Measurements from ENCODE around the gene FOS. TPM values are rescaled to one million over a fixed set of nuclear protein-coding genes. Genes with fewer than 3 reads are reported as not detected.

The FOS gene
- total and polyA plus RNA-seq, 4 donors = 13.2 to 82.7 (median 20.0) TPM

GRCh38 chr14:75244121-75244520 is 34.5 kb upstream of the FOS start:
- 96% methylated on average over 5 of the region's 5 CpGs for WGBS

GRCh38 chr14:75246546-75247285 is 31.9 kb upstream of the FOS start:
- H3K4me1 ChIP-seq (ENCODE audit: control insufficient read depth in 4 of 4, insufficient read depth in 4 of 4, low read length in 3 of 4) = peaks cover 4 to 19% (median 11%) of the 10 kb centered on the region in 4 donors
- H3K27me3 ChIP-seq (ENCODE audit: control insufficient read depth in 4 of 4, insufficient read depth in 4 of 4, low read length in 3 of 4) = no peaks in the 10 kb centered on the region
- H3K4me3 ChIP-seq (ENCODE audit: low read depth in 1 of 3, low read length in 3 of 3) = no peak overlapping the region
- no peaks in the 10 kb centered on the region for H3K36me3 ChIP-seq (ENCODE audit: control insufficient read depth in 4 of 4, insufficient read depth in 3 of 4, low read depth in 1 of 4, low read length in 3 of 4)
- 94% methylated on average over 7 of the region's 7 CpGs for WGBS
- H3K9ac ChIP-seq (ENCODE audit: low read depth in 1 of 2, low read length in 2 of 2) = no peak overlapping the region
- peak overlapping the region in 1 of 2 donors; percentile 39 for H3K27ac ChIP-seq (ENCODE audit: low read depth in 1 of 2, low read length in 2 of 2)
- no peaks in the 10 kb centered on the region for H3K9me3 ChIP-seq (ENCODE audit: control insufficient read depth in 4 of 4, low read length in 3 of 4)
- TF ChIP-seq ZBTB33 (IDR thresholded peaks at IDR 0.05) = no peak
- TF ChIP-seq EGR1 (IDR thresholded peaks at IDR 0.05; ENCODE audit: low read depth in 2 of 2) = no peak
- no peak for TF ChIP-seq FOXA2 (IDR thresholded peaks at IDR 0.05)
- no peak for TF ChIP-seq ATF3 (IDR thresholded peaks at IDR 0.05)
- no peak for TF ChIP-seq FOXA1 (IDR thresholded peaks at IDR 0.05)
- TF ChIP-seq REST (IDR thresholded peaks at IDR 0.05) = no peak
- no peak for TF ChIP-seq GABPA (IDR thresholded peaks at IDR 0.05 in 1 of 2, conservative IDR thresholded peaks at IDR 0.05 in 1 of 2)
- no peak for TF ChIP-seq NR2F2 (IDR thresholded peaks at IDR 0.05)
- no peak for TF ChIP-seq RXRA (IDR thresholded peaks at IDR 0.05)
- TF ChIP-seq TAF1 (conservative IDR thresholded peaks at IDR 0.05) = no peak
- no peak for DNase-seq (ENCODE audit: low spot score)

More at GRCh38 chr14:75244121-75244520, 34.5 kb upstream of the FOS start:
- Histone ChIP-seq H3K9me3 (ENCODE audit: control insufficient read depth in 4 of 4, low read length in 3 of 4) (no peaks in the 10 kb centered on the region), H3K27me3 (ENCODE audit: control insufficient read depth in 4 of 4, insufficient read depth in 4 of 4, low read length in 3 of 4) (no peaks in the 10 kb centered on the region), H3K9ac (ENCODE audit: low read depth in 1 of 2, low read length in 2 of 2) (no peak overlapping the region), H3K4me3 (ENCODE audit: low read depth in 1 of 3, low read length in 3 of 3) (no peak overlapping the region), H3K27ac (ENCODE audit: low read depth in 1 of 2, low read length in 2 of 2) (no peak overlapping the region), H3K36me3 (ENCODE audit: control insufficient read depth in 4 of 4, insufficient read depth in 3 of 4, low read depth in 1 of 4, low read length in 3 of 4) (no peaks in the 10 kb centered on the region), H3K4me1 (ENCODE audit: control insufficient read depth in 4 of 4, insufficient read depth in 4 of 4, low read length in 3 of 4) (peaks cover 0 to 9% (median 4%) of the 10 kb centered on the region in 4 donors)
- DNase-seq (ENCODE audit: low spot score) = no peak
- TF ChIP-seq ATF3 (IDR thresholded peaks at IDR 0.05) = no peak
- no peak for TF ChIP-seq YY1 (IDR thresholded peaks at IDR 0.05)
- TF ChIP-seq NR2F2 (IDR thresholded peaks at IDR 0.05) = no peak

Measured in liver (tissue), 9 donors.